ENCODE data around the gene TMEM209. TPM values are rescaled to one million over a fixed set of nuclear protein-coding genes. Genes with fewer than 3 reads are reported as not detected.

TMEM209 gene
- total RNA-seq, 1 donor from 2014 or later: 14.8 TPM

DNA sequence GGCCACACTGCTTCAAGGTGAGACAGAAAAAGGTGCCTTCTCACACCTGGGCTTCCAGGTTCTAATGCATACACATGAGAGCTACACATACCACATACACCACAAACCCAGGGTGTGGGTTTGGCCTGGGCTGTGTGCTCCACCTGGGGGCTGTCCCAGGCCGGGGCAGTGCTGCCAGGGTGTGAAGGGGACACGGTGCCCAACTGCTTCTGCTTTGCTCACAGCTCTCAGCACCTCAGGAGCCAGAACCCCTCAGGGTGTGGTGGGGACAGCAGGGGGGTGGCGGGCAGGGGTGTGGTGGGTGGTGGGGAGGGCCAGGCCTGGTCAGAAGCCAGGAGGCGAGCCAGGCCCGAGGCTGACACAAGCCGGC lies 51.1 kb downstream of the TMEM209 start:
- peaks cover 14% of the 10 kb centered on the region for H3K36me3 Mint-ChIP-seq (ENCODE audit: low read depth)
- no peaks in the 10 kb centered on the region for H3K9me3 Mint-ChIP-seq (ENCODE audit: low read depth)
- no peak overlapping the region for H3K27ac Mint-ChIP-seq (ENCODE audit: unreplicated experiment)
- H3K4me3 Mint-ChIP-seq (ENCODE audit: unreplicated experiment): no peak overlapping the region
- no peak for DNase-seq (ENCODE audit: low spot score)
- H3K4me1 Mint-ChIP-seq (ENCODE audit: low read depth): peaks cover 5% of the 10 kb centered on the region
- no peaks in the 10 kb centered on the region for H3K27me3 Mint-ChIP-seq (ENCODE audit: low read depth)
- TF ChIP-seq, protein P1, sequence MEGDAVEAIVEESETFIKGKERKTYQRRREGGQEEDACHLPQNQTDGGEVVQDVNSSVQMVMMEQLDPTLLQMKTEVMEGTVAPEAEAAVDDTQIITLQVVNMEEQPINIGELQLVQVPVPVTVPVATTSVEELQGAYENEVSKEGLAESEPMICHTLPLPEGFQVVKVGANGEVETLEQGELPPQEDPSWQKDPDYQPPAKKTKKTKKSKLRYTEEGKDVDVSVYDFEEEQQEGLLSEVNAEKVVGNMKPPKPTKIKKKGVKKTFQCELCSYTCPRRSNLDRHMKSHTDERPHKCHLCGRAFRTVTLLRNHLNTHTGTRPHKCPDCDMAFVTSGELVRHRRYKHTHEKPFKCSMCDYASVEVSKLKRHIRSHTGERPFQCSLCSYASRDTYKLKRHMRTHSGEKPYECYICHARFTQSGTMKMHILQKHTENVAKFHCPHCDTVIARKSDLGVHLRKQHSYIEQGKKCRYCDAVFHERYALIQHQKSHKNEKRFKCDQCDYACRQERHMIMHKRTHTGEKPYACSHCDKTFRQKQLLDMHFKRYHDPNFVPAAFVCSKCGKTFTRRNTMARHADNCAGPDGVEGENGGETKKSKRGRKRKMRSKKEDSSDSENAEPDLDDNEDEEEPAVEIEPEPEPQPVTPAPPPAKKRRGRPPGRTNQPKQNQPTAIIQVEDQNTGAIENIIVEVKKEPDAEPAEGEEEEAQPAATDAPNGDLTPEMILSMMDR (IDR thresholded peaks at IDR 0.05): no peak

DNA sequence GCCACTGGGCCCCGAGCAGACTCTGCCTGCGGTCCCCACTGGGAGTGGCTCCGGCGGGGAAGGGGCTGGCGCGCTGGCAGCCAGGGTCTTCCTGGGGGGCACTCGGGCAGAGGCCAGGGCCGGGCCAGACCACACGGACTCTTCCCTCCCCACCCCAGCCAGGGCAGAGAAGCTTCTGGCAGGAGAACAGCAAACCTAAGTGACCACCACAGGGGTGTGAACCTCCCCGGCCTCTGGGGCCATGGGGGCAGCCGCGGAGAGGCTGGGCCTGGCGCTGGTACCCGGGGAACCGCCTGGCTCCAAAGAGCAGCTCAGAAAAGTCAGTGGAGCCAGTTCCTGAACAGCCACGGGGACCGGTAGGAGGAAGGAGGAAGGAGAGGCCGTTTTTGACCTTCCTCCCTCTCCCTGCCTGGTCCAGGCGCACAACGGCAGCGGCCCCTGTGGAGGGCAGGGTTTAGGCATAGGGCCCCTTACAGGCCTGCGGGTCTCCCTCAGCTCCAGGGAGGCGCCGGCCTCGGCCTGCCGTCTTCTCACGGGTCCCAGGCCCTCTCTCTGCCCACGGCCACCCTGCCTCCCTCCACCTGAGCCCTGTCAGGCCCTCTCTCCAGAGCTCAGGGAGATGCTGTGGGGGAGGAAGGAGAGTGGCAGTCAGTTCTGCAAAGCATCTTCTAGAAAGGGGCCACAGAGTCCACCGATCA lies 51.8 kb downstream of the TMEM209 start:
- Mint-ChIP-seq H3K27me3 (ENCODE audit: low read depth) (no peaks in the 10 kb centered on the region), H3K4me3 (ENCODE audit: unreplicated experiment) (no peak overlapping the region), H3K36me3 (ENCODE audit: low read depth) (peaks cover 11% of the 10 kb centered on the region), H3K27ac (ENCODE audit: unreplicated experiment) (no peak overlapping the region), H3K9me3 (ENCODE audit: low read depth) (no peaks in the 10 kb centered on the region), H3K4me1 (ENCODE audit: low read depth) (peaks cover 11% of the 10 kb centered on the region)
- TF ChIP-seq, protein P1 (IDR thresholded peaks at IDR 0.05): no peak
- no peak for DNase-seq (ENCODE audit: low spot score)

DNA sequence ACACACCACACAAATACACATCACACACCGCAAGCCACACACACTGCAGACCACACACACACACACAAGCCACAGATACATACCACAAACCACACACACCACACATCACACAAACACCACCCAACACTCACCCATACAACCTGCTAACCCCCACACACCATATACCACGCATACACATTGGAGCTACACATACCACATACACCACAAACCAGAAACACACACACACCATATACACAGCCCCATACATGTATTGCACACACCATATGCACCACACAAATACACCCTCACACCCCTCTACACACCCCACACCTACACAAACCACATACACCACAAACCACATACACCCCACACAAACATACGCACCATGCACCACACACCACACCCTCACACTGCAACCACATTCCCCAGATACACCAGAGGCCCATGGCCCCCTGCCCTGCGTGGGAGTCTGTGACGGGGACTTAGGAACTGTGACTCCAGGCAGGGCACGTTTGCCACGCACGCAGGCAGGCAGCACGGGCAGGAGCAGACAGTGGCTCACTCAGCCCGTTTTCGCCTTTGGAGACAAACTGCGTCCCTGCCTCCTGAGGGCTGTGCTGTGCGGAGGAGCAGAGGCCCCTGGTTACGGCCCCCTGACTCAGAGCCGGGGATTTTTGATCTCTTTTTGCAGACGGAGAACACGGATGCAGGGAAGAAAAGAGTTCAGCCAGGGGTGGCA lies 52.6 kb downstream of the TMEM209 start:
- H3K36me3 Mint-ChIP-seq (ENCODE audit: low read depth): peaks cover 6% of the 10 kb centered on the region
- peaks cover 11% of the 10 kb centered on the region for H3K4me1 Mint-ChIP-seq (ENCODE audit: low read depth)
- TF ChIP-seq, protein P1 (IDR thresholded peaks at IDR 0.05): no peak
- H3K27ac Mint-ChIP-seq (ENCODE audit: unreplicated experiment): no peak overlapping the region
- H3K9me3 Mint-ChIP-seq (ENCODE audit: low read depth): no peaks in the 10 kb centered on the region
- no peak for DNase-seq (ENCODE audit: low spot score)
- no peak overlapping the region for H3K4me3 Mint-ChIP-seq (ENCODE audit: unreplicated experiment)
- no peaks in the 10 kb centered on the region for H3K27me3 Mint-ChIP-seq (ENCODE audit: low read depth)

DNA sequence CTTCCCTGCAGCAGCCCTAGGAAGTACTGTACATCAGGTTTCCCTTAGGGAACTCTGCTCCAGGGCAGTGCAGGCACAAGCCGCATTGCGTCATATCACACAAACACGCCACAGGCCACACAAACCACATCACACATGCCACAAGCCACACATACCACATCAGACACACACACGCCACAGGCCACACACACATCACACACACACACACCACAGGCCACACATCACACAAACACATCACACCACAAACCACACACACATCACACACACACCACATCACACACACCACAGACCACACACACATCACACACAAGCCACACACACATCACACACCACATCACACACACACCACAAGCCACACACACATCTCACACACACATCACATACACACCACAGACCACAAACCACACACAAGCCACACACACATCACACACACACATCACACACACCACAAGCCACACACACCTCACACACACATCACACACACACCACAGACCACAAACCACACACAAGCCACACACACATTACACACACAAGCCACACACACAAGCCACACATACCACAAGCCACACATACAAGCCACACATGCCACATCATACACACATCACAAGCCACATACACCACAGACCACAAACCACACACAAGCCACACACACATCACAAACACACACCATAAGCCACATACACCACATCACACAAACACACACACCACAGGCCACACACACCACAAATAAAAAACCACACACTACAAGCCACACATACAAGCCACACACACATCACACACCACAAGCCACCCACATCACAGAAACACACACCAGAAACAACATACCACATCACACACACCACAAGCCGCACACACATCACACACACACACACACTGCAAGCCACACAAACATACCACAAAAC lies 53.4 kb downstream of the TMEM209 start:
- DNase-seq (ENCODE audit: low spot score): no peak
- Mint-ChIP-seq H3K27ac (ENCODE audit: unreplicated experiment) (no peak overlapping the region), H3K4me1 (ENCODE audit: low read depth) (peaks cover 11% of the 10 kb centered on the region), H3K27me3 (ENCODE audit: low read depth) (no peaks in the 10 kb centered on the region), H3K9me3 (ENCODE audit: low read depth) (no peaks in the 10 kb centered on the region), H3K36me3 (ENCODE audit: low read depth) (peaks cover 3% of the 10 kb centered on the region), H3K4me3 (ENCODE audit: unreplicated experiment) (no peak overlapping the region)
- TF ChIP-seq, protein P1 (IDR thresholded peaks at IDR 0.05): no peak

DNA sequence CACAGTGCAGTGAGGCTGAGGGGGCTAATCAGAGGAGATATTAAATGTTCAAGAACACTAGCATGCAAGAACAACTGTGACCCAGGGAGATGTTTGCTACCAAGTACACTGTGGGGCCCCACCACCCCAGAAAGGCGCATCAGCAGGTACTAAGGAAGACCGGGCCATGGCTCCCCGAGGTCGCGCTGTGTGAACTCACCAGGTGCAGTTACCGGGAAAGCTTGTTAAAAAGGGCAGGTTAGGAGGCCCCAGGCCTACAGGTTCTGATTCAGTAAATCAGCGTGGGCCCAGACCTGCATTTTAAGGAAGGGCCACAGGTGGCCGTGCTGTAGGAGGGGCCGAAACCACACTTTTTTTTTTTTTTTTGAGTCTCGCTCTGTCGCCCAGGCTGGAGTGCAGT lies 54.6 kb downstream of the TMEM209 start:
- no peaks in the 10 kb centered on the region for H3K36me3 Mint-ChIP-seq (ENCODE audit: low read depth)
- TF ChIP-seq, protein P1 (IDR thresholded peaks at IDR 0.05): no peak
- peaks cover 16% of the 10 kb centered on the region for H3K4me1 Mint-ChIP-seq (ENCODE audit: low read depth)
- no peak overlapping the region for H3K27ac Mint-ChIP-seq (ENCODE audit: unreplicated experiment)
- DNase-seq (ENCODE audit: low spot score): no peak
- H3K27me3 Mint-ChIP-seq (ENCODE audit: low read depth): no peaks in the 10 kb centered on the region
- H3K4me3 Mint-ChIP-seq (ENCODE audit: unreplicated experiment): no peak overlapping the region
- H3K9me3 Mint-ChIP-seq (ENCODE audit: low read depth): no peaks in the 10 kb centered on the region

Data from chondrocyte (in vitro differentiated cells).